ENCODE data around the gene TNFRSF13B. TPM values are rescaled to one million over a fixed set of nuclear protein-coding genes. Genes with fewer than 3 reads are reported as not detected.
"Not testable (repeated sequence)": the region's sequence is repeated elsewhere in the genome, so short reads cannot be mapped to it uniquely, and the experiment has no call there.

The TNFRSF13B gene
- total RNA-seq, 1 experiment from 2014 or later, result not detected

- peak; percentile 65 for DNase-seq (ENCODE audit: low read depth)
These were observed 9.1 kb downstream of the TNFRSF13B start for GRCh38 chr17:16962804-16963203.

GRCh38 chr17:16961792-16962191 is 10.1 kb downstream of the TNFRSF13B start:
- DNase-seq (ENCODE audit: low read depth), result no peak

- not testable (repeated sequence) for DNase-seq (ENCODE audit: low read depth)
These were observed 10.9 kb downstream of the TNFRSF13B start for GRCh38 chr17:16961022-16961421.

- DNase-seq (ENCODE audit: low read depth), result not testable (repeated sequence)
These were observed 16.9 kb downstream of the TNFRSF13B start for GRCh38 chr17:16955011-16955410.

- DNase-seq (ENCODE audit: low read depth), result no peak
These were observed 17.4 kb downstream of the TNFRSF13B start for GRCh38 chr17:16954521-16954920.

GRCh38 chr17:16953841-16954240 is 18.1 kb downstream of the TNFRSF13B start:
- no peak for DNase-seq (ENCODE audit: low read depth)

GRCh38 chr17:16953347-16953746 is 18.6 kb downstream of the TNFRSF13B start:
- no peak for DNase-seq (ENCODE audit: low read depth)

GRCh38 chr17:16952401-16952800 is 19.5 kb downstream of the TNFRSF13B start:
- DNase-seq (ENCODE audit: low read depth), result no peak

- DNase-seq (ENCODE audit: low read depth), result no peak
These were observed 21.4 kb downstream of the TNFRSF13B start for GRCh38 chr17:16950488-16950887.

GRCh38 chr17:16948587-16949376 is 23.1 kb downstream of the TNFRSF13B start:
- DNase-seq (ENCODE audit: low read depth), result peak; percentile 48

GRCh38 chr17:16947470-16947869 is 24.4 kb downstream of the TNFRSF13B start:
- DNase-seq (ENCODE audit: low read depth), result no peak

GRCh38 chr17:16945663-16946218 is 26.2 kb downstream of the TNFRSF13B start:
- DNase-seq (ENCODE audit: low read depth), result no peak

GRCh38 chr17:16945136-16945482 is 26.8 kb downstream of the TNFRSF13B start:
- DNase-seq (ENCODE audit: low read depth), result no peak

- DNase-seq (ENCODE audit: low read depth), result no peak
These were observed 27.4 kb downstream of the TNFRSF13B start for GRCh38 chr17:16944334-16945135.

- DNase-seq (ENCODE audit: low read depth), result no peak
These were observed 28.2 kb downstream of the TNFRSF13B start for GRCh38 chr17:16943541-16944333.

GRCh38 chr17:16943032-16943352 is 28.9 kb downstream of the TNFRSF13B start:
- DNase-seq (ENCODE audit: low read depth), result no peak

GRCh38 chr17:16942141-16943031 is 29.5 kb downstream of the TNFRSF13B start:
- DNase-seq (ENCODE audit: low read depth), result no peak

- no peak for DNase-seq (ENCODE audit: low read depth)
These were observed 30.6 kb downstream of the TNFRSF13B start for GRCh38 chr17:16941072-16942036.

GRCh38 chr17:16940116-16940881 is 31.6 kb downstream of the TNFRSF13B start:
- no peak for DNase-seq (ENCODE audit: low read depth)

Measured in HT1080 (cell line).